ENCODE measurements around the gene EPN3.

GRCh38 chr17:50520483-50520882, 12.1 kb upstream of the EPN3 start:
- TF ChIP-seq CTCF (IDR thresholded peaks at IDR 0.05) = no peak
- TF ChIP-seq EZH2 (IDR thresholded peaks at IDR 0.05) = no peak
- no peak for TF ChIP-seq EZH2phosphoT487 (IDR thresholded peaks at IDR 0.05)
